ENCODE data around the gene ITPR3.

DNA sequence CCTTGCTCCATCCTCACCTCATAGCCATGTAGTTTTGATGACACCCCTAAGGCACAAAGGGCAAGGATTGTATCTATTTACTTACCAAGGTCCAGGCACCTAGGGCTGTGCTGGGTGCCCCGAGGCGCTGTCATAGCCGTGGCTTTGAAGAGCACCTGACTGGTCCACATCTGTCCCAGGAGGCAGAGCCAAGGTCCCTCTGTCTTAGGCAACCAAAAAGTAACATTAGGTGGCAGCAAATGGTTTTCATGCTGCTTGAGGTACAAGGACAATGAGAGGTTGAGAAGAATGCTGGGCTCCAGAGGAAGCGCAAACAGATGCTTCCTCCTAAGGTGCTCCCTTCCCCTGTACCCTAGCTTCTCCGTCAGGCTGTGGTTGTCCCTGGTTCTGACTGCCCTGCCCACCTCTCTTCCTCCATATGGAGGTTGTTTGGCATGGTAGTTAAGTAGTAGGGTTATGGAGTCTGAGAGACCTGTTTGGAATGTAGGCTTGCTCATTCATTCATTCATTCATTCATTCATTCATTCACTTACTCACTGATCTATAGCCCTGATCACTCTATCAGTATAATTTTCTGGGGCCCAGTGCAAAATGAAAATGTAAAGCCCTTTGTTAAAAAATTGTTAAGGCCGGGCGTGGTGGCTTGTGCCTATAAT, 93.4 kb downstream of the ITPR3 start:
- TF ChIP-seq POLR2AphosphoS5 (IDR thresholded peaks at IDR 0.05; ENCODE audit: low read depth, low read length), result no peak
- TF ChIP-seq, protein P1, sequence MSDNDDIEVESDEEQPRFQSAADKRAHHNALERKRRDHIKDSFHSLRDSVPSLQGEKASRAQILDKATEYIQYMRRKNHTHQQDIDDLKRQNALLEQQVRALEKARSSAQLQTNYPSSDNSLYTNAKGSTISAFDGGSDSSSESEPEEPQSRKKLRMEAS (IDR thresholded peaks at IDR 0.05; ENCODE audit: low read depth), result no peak
- TF ChIP-seq, protein P2, sequence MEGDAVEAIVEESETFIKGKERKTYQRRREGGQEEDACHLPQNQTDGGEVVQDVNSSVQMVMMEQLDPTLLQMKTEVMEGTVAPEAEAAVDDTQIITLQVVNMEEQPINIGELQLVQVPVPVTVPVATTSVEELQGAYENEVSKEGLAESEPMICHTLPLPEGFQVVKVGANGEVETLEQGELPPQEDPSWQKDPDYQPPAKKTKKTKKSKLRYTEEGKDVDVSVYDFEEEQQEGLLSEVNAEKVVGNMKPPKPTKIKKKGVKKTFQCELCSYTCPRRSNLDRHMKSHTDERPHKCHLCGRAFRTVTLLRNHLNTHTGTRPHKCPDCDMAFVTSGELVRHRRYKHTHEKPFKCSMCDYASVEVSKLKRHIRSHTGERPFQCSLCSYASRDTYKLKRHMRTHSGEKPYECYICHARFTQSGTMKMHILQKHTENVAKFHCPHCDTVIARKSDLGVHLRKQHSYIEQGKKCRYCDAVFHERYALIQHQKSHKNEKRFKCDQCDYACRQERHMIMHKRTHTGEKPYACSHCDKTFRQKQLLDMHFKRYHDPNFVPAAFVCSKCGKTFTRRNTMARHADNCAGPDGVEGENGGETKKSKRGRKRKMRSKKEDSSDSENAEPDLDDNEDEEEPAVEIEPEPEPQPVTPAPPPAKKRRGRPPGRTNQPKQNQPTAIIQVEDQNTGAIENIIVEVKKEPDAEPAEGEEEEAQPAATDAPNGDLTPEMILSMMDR (IDR thresholded peaks at IDR 0.05), result no peak
